Endodermal cell (in vitro differentiated cells): ENCODE data around the gene ZNF48. TPM values are rescaled to one million over a fixed set of nuclear protein-coding genes. Genes with fewer than 3 reads are reported as not detected.
"Not testable (repeated sequence)": the region's sequence is repeated elsewhere in the genome, so short reads cannot be mapped to it uniquely, and the experiment has no call there.

Experiments
- DNase-seq: peaks from one replicate; pipeline ENCODE4 v3.0.0-alpha.2; 2017
- H3K27ac ChIP-seq: 2 replicates; pipeline ENCODE4 v1.5.1; 2013; ENCODE audit warnings: mild to moderate bottlenecking, low read depth, low read length, moderate library complexity
- H3K27me3 ChIP-seq: 2 replicates; pipeline ENCODE4 v1.6.1; 2013; ENCODE audit warnings: mild to moderate bottlenecking, low read length, moderate library complexity; ENCODE audit not compliant: insufficient read depth, control insufficient read depth, poor library complexity, severe bottlenecking
- H3K36me3 ChIP-seq: 2 replicates; pipeline ENCODE4 v1.7.0; 2013; ENCODE audit warnings: mild to moderate bottlenecking, low read length, moderate library complexity; ENCODE audit not compliant: control insufficient read depth, insufficient read depth
- H3K4me1 ChIP-seq: one replicate; pipeline ENCODE4 v1.7.0; 2013; ENCODE audit warnings: low read length; ENCODE audit not compliant: control insufficient read depth, insufficient read depth
- H3K4me3 ChIP-seq: 2 replicates; pipeline ENCODE4 v1.5.1; 2013; ENCODE audit warnings: mild to moderate bottlenecking, low read length, moderate library complexity
- H3K9ac ChIP-seq: 2 replicates; pipeline ENCODE4 v1.6.1; 2013; ENCODE audit warnings: mild to moderate bottlenecking, low read length, moderate library complexity; ENCODE audit not compliant: poor library complexity, severe bottlenecking; ENCODE audit errors: extremely low read depth
- H3K9me3 ChIP-seq: 2 replicates; pipeline ENCODE4 v1.6.1; 2013; ENCODE audit warnings: mild to moderate bottlenecking, low read length, moderate library complexity; ENCODE audit not compliant: control insufficient read depth
- H3K27ac Mint-ChIP-seq: 2 replicates; pipeline ENCODE4 v1.8.0; 2020; ENCODE audit warnings: mixed read lengths
- H3K27me3 Mint-ChIP-seq: 2 replicates; pipeline ENCODE4 v1.8.0; 2021; ENCODE audit warnings: mild to moderate bottlenecking, mixed read lengths; ENCODE audit not compliant: insufficient read depth
- H3K36me3 Mint-ChIP-seq: 2 replicates; pipeline ENCODE4 v1.8.0; 2020; ENCODE audit warnings: low read depth, mixed read lengths
- H3K4me1 Mint-ChIP-seq: 2 replicates; pipeline ENCODE4 v1.8.0; 2020; ENCODE audit warnings: mixed read lengths
- H3K4me3 Mint-ChIP-seq: 2 replicates; pipeline ENCODE4 v1.8.0; 2020; ENCODE audit warnings: mild to moderate bottlenecking, moderate library complexity, mixed read lengths
- H3K9me3 Mint-ChIP-seq: 2 replicates; pipeline ENCODE4 v1.8.0; 2020; ENCODE audit warnings: mild to moderate bottlenecking, mixed read lengths
- CTCF ChIP-seq: fragments of 200-600 bp; sonication (generic); conservative IDR thresholded peaks from 2 replicates; pipeline ENCODE4 v1.5.0; 2021; ENCODE audit warnings: antibody characterized with exemption, mild to moderate bottlenecking
- WGBS, 2 experiments: methylation state at CpG; one replicate each; pipeline versions ENCODE4 v1.1.5 to v1.1.7; 2013; ENCODE audit warnings: missing lambda C conversion rate in 2 of 2, mixed read lengths in 1 of 2; ENCODE audit not compliant: insufficient coverage in 1 of 2, insufficient read length in 1 of 2; 5-methylcytosine and 5-hydroxymethylcytosine counted together
- total RNA-seq, 2 donors: library from RNA; stranded (reverse); fragmentation: NEBNext Ultra II Directional in 1 of 2; extraction: Animal tissue kit (Norgen Biotek cat#: 25700) in 1 of 2; gene quantifications; 2 replicates in 1 of 2; 3 replicates in 1 of 2; pipeline ENCODE4 v1.2.1, GENCODE V29; 2021

ZNF48 gene
- total RNA-seq, 2 donors from 2014 or later = 40.1 to 58.4 TPM

GRCh38 chr16:30383521-30383920 lies 11.7 kb upstream of the ZNF48 start:
- Histone ChIP-seq H3K4me3 (no peak overlapping the region), H3K9me3 (no peaks in the 10 kb centered on the region), H3K36me3 (peaks cover 8% of the 10 kb centered on the region), H3K27me3 (no peaks in the 10 kb centered on the region), H3K9ac (no peak overlapping the region), H3K27ac (no peak overlapping the region), H3K4me1 (no peaks in the 10 kb centered on the region)
- Mint-ChIP-seq H3K36me3 (peaks cover 3% of the 10 kb centered on the region), H3K9me3 (peaks cover 2% of the 10 kb centered on the region), H3K4me1 (no peaks in the 10 kb centered on the region), H3K4me3 (no peak overlapping the region), H3K27me3 (peaks cover 4% of the 10 kb centered on the region), H3K27ac (no peak overlapping the region)
- WGBS, 2 experiments = 70 to 81% methylated on average over 2 of the region's 2 CpGs
- no peak for DNase-seq
- no peak for TF ChIP-seq CTCF

GRCh38 chr16:30394592-30395154 lies 547 bp upstream of the ZNF48 start:
- TF ChIP-seq CTCF = no peak
- no peak for DNase-seq
- Mint-ChIP-seq H3K27ac (peak overlapping the region; percentile 95), H3K4me3 (peak overlapping the region; percentile 93), H3K36me3 (peaks cover 16% of the 10 kb centered on the region), H3K27me3 (no peaks in the 10 kb centered on the region), H3K9me3 (no peaks in the 10 kb centered on the region), H3K4me1 (peaks cover 27% of the 10 kb centered on the region)
- Histone ChIP-seq H3K4me1 (no peaks in the 10 kb centered on the region), H3K36me3 (peaks cover 25% of the 10 kb centered on the region), H3K9me3 (no peaks in the 10 kb centered on the region), H3K9ac (peak overlapping the region; percentile 97), H3K4me3 (peak overlapping the region; percentile 89), H3K27me3 (no peaks in the 10 kb centered on the region), H3K27ac (peak overlapping the region; percentile 100)
- 2 to 4% methylated on average over 14 to 31 of the region's 31 CpGs for WGBS, 2 experiments

GRCh38 chr16:30395992-30396585 lies 869 bp downstream of the ZNF48 start:
- Histone ChIP-seq H3K9me3 (no peaks in the 10 kb centered on the region), H3K4me1 (no peaks in the 10 kb centered on the region), H3K27ac (peak overlapping the region; percentile 100), H3K9ac (peak overlapping the region; percentile 97), H3K36me3 (peaks cover 25% of the 10 kb centered on the region), H3K27me3 (no peaks in the 10 kb centered on the region), H3K4me3 (peak overlapping the region; percentile 89)
- Mint-ChIP-seq H3K9me3 (no peaks in the 10 kb centered on the region), H3K27me3 (no peaks in the 10 kb centered on the region), H3K4me3 (peak overlapping the region; percentile 93), H3K4me1 (peaks cover 30% of the 10 kb centered on the region), H3K36me3 (peaks cover 16% of the 10 kb centered on the region), H3K27ac (peak overlapping the region; percentile 90)
- 11 to 17% methylated on average over 11 to 12 of the region's 13 CpGs for WGBS, 2 experiments
- no peak for TF ChIP-seq CTCF
- no peak for DNase-seq

GRCh38 chr16:30396627-30397026 lies 1.4 kb downstream of the ZNF48 start:
- H3K4me1 Mint-ChIP-seq = peaks cover 33% of the 10 kb centered on the region
- H3K4me3 ChIP-seq = peak overlapping the region; percentile 89
- H3K27ac Mint-ChIP-seq = peak overlapping the region; percentile 37
- H3K9ac ChIP-seq = peak overlapping the region; percentile 97
- 84% methylated on average over 4 of the region's 4 CpGs; no CpG with 5 or more reads in 1 of the 2 experiments for WGBS, 2 experiments
- not testable (repeated sequence) for H3K4me1 ChIP-seq, H3K9me3 ChIP-seq, H3K27me3 ChIP-seq, DNase-seq, H3K27me3 Mint-ChIP-seq, H3K9me3 Mint-ChIP-seq
- H3K4me3 Mint-ChIP-seq = peak overlapping the region; percentile 93
- peak overlapping the region; percentile 29 for H3K27ac ChIP-seq
- H3K36me3 Mint-ChIP-seq = peaks cover 16% of the 10 kb centered on the region
- peaks cover 25% of the 10 kb centered on the region for H3K36me3 ChIP-seq
